ENCODE measurements around the gene CPSF3. TPM values are rescaled to one million over a fixed set of nuclear protein-coding genes. Genes with fewer than 3 reads are reported as not detected.
A peak's percentile ranks its signal among the peaks of the same experiment; 100 is the strongest.

The CPSF3 gene
- total RNA-seq, 4 donors from 2014 or later = 17.6 to 173 (median 22.2) TPM

DNA sequence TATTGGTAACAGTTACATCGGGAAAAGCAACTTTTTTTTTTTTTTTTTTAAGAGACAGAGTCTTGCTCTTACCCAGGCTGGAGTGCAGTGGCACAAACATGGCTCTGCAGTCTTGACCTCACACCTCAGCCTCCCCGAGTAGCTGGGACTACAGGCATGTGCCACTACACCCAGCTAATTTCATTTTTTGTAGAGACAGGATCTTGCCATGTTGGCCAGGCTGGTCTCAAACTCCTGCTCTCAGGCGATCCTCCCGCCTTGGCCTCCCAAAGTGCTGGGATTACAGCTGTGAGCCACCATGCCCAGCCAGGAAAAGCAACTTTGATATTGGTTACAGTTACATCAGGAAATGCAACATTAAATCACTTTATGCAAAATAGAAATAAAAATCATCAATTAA is 4.7 kb upstream of the CPSF3 start:
- H3K4me1 ChIP-seq = peaks cover 4 to 23% (median 13%) of the 10 kb centered on the region in 4 donors
- no peaks in the 10 kb centered on the region for H3K27me3 ChIP-seq
- TF ChIP-seq, protein P1, sequence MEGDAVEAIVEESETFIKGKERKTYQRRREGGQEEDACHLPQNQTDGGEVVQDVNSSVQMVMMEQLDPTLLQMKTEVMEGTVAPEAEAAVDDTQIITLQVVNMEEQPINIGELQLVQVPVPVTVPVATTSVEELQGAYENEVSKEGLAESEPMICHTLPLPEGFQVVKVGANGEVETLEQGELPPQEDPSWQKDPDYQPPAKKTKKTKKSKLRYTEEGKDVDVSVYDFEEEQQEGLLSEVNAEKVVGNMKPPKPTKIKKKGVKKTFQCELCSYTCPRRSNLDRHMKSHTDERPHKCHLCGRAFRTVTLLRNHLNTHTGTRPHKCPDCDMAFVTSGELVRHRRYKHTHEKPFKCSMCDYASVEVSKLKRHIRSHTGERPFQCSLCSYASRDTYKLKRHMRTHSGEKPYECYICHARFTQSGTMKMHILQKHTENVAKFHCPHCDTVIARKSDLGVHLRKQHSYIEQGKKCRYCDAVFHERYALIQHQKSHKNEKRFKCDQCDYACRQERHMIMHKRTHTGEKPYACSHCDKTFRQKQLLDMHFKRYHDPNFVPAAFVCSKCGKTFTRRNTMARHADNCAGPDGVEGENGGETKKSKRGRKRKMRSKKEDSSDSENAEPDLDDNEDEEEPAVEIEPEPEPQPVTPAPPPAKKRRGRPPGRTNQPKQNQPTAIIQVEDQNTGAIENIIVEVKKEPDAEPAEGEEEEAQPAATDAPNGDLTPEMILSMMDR (IDR thresholded peaks at IDR 0.05) = no peak
- no peak for TF ChIP-seq POLR2AphosphoS5 (IDR thresholded peaks at IDR 0.05)
- no peak for TF ChIP-seq EP300 (IDR thresholded peaks at IDR 0.05; ENCODE audit: low read depth)
- no peak for TF ChIP-seq POLR2A (IDR thresholded peaks at IDR 0.05)
- no peak overlapping the region for H3K27ac ChIP-seq
- H3K9me3 ChIP-seq = no peaks in the 10 kb centered on the region
- 72 to 96% methylated on average over 2 to 4 of the region's 4 CpGs for WGBS, 2 donors (ENCODE audit: low coverage in 1 of 2)
- intact Hi-C loops (cut with DNase I; ENCODE audit: low total_unique reads) (no loop called here), in situ Hi-C loops (cut with MboI; ENCODE audit: low pct_ligation_motif_present in 1 of 4, low pct_unique_long_range_greater_than_20kb in 1 of 4, low sequenced_read_pairs in 3 of 4) (no loop called here)
- DNase-seq = no peak
- no peak overlapping the region for H3K4me3 ChIP-seq
- no peaks in the 10 kb centered on the region for H3K36me3 ChIP-seq

DNA sequence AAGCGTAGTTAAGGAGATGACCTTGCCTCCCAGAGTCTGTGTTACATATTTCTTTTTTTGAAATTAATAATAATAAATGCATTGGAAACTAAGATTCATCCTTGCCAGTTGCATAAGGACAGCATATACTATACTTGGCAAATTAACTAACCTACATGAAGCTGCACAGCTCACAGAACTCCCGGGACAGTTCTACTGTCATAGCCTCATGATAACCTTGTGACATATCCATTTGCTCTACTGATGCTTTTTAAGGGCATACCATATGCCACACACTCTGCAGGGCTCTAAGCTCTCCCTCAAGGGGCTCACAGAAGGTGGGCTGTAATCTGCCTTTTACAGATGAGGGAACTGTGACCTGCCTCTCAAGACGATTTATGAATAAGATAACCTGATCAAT is 3.9 kb upstream of the CPSF3 start:
- no peaks in the 10 kb centered on the region for H3K27me3 ChIP-seq
- in situ Hi-C loops (cut with MboI; ENCODE audit: low pct_ligation_motif_present in 1 of 4, low pct_unique_long_range_greater_than_20kb in 1 of 4, low sequenced_read_pairs in 3 of 4) = no loop called here
- no peak overlapping the region for H3K27ac ChIP-seq
- 83 to 100% methylated on average over 3 of the region's 3 CpGs for WGBS, 2 donors (ENCODE audit: low coverage in 1 of 2)
- no peak for TF ChIP-seq EP300 (IDR thresholded peaks at IDR 0.05; ENCODE audit: low read depth)
- no peak for TF ChIP-seq POLR2A (IDR thresholded peaks at IDR 0.05)
- TF ChIP-seq, protein P1 (IDR thresholded peaks at IDR 0.05) = no peak
- no peak for TF ChIP-seq POLR2AphosphoS5 (IDR thresholded peaks at IDR 0.05)
- H3K36me3 ChIP-seq = no peaks in the 10 kb centered on the region
- H3K9me3 ChIP-seq = no peaks in the 10 kb centered on the region
- H3K4me1 ChIP-seq = peaks cover 9 to 29% (median 20%) of the 10 kb centered on the region in 4 donors
- no peak for DNase-seq
- H3K4me3 ChIP-seq = no peak overlapping the region
- intact Hi-C loops (cut with DNase I; ENCODE audit: low total_unique reads) = no loop called here

DNA sequence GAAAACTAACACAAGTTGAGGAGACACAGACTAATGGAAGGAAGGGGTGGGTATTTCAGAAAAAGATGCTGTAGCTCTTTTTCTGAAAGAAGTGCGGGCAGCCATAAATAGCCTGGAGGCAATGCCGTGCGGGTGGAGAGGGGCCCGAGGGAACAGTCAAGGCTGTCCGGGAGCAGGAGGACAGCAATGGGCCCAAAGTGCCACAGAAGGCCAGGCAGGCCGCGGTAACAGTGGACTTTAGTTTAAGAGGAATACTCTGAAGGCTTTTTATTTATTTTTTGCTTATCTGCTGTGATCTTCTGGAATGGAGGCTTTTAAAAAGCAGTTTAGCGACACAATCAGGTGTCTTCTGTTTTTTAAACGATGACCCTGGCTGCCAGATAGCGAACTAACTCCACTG is 3.0 kb upstream of the CPSF3 start:
- in situ Hi-C loops (cut with MboI; ENCODE audit: low pct_ligation_motif_present in 1 of 4, low pct_unique_long_range_greater_than_20kb in 1 of 4, low sequenced_read_pairs in 3 of 4) = no loop called here
- H3K27me3 ChIP-seq = no peaks in the 10 kb centered on the region
- intact Hi-C loops (cut with DNase I; ENCODE audit: low total_unique reads) = no loop called here
- H3K4me1 ChIP-seq = peaks cover 11 to 34% (median 24%) of the 10 kb centered on the region in 4 donors
- no peaks in the 10 kb centered on the region for H3K36me3 ChIP-seq
- H3K4me3 ChIP-seq = no peak overlapping the region
- 92 to 93% methylated on average over 7 to 10 of the region's 10 CpGs for WGBS, 2 donors (ENCODE audit: low coverage in 1 of 2)
- no peak for TF ChIP-seq EP300 (IDR thresholded peaks at IDR 0.05; ENCODE audit: low read depth)
- TF ChIP-seq POLR2A (IDR thresholded peaks at IDR 0.05) = no peak
- TF ChIP-seq, protein P1 (IDR thresholded peaks at IDR 0.05) = no peak
- TF ChIP-seq POLR2AphosphoS5 (IDR thresholded peaks at IDR 0.05) = no peak
- H3K9me3 ChIP-seq = no peaks in the 10 kb centered on the region
- no peak for DNase-seq
- no peak overlapping the region for H3K27ac ChIP-seq

DNA sequence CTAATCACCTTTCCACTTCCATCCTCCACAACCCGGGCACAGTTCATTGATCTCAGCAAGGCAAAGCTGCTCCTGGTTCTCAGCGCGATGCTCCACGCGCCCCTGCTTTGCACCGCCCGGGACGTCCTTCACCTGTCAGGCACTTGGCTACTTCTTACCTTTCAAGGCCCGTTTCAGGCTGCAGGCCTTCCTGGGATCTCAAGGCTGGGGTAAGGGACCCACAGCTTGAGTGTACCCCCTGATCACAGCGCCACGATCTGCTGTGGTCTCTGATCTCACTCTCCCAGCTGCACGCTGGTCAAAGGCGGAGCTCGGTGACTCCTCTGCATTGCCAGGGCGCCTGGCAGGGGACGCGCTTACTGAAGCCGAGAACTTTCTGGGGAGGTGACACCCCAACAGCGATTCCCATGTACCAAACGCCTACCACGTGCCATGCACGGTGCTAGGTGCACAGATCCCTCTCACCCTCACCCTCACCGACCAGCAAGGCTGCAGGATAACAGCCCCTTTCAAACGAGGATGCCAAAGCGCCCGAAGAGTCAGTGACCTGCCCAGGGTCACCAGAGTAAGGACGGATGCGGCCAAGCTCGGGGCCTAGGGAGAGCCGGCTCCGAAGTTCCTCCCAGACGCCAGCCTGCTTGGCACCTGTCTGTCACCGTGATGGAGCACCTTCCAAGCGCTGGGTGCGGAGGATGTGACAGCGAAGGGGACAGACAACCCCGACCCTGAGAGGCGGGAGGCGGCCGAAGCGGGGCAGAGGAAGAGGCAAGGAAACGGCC is 944 bp upstream of the CPSF3 start:
- DNase-seq = peak; percentile 45
- Histone ChIP-seq H3K27me3 (no peaks in the 10 kb centered on the region), H3K27ac (peak overlapping the region; percentile 90 to 98 (median 96)), H3K4me1 (peaks cover 11 to 34% (median 24%) of the 10 kb centered on the region in 4 donors), H3K36me3 (no peaks in the 10 kb centered on the region), H3K4me3 (peak overlapping the region; percentile 59 to 90 (median 83)), H3K9me3 (no peaks in the 10 kb centered on the region)
- TF ChIP-seq, protein P1 (IDR thresholded peaks at IDR 0.05) = no peak
- TF ChIP-seq POLR2AphosphoS5 (IDR thresholded peaks at IDR 0.05) (no peak), POLR2A (IDR thresholded peaks at IDR 0.05) (no peak), EP300 (IDR thresholded peaks at IDR 0.05; ENCODE audit: low read depth) (no peak)
- in situ Hi-C loops (cut with MboI; ENCODE audit: low pct_ligation_motif_present in 1 of 4, low pct_unique_long_range_greater_than_20kb in 1 of 4, low sequenced_read_pairs in 3 of 4) = no loop called here
- intact Hi-C loops (cut with DNase I; ENCODE audit: low total_unique reads) = no loop called here
- 7% methylated on average over 31 of the region's 42 CpGs; no CpG with 5 or more reads in 1 of the 2 donors for WGBS, 2 donors (ENCODE audit: low coverage in 1 of 2)

Measured in transverse colon (tissue), 4 donors.